NB4 (cell line): ENCODE measurements around the gene CYP24A1.

Source experiments
- DNase-seq: peaks from one replicate; pipeline ENCODE4 v3.0.0; 2010; ENCODE audit warnings: low read depth
- H3K4me3 ChIP-seq: one replicate; pipeline ENCODE4 v1.5.1; 2011; ENCODE audit warnings: mild to moderate bottlenecking, low read depth, low read length, moderate library complexity
- CTCF ChIP-seq: IDR thresholded peaks from one replicate; pipeline ENCODE4 v1.5.1; 2012; ENCODE audit warnings: low read depth, low read length
- MYC ChIP-seq: IDR thresholded peaks from 2 replicates; pipeline ENCODE4 v1.6.1; 2011; ENCODE audit warnings: low read depth, low read length
- POLR2A ChIP-seq: IDR thresholded peaks from 2 replicates; pipeline ENCODE4 v1.6.1; 2011; ENCODE audit warnings: mild to moderate bottlenecking; ENCODE audit not compliant: insufficient read length; ENCODE audit errors: extremely low read depth
- TF ChIP-seq, protein P1 (sequence below): IDR thresholded peaks from 2 replicates; pipeline ENCODE4 v1.6.1; 2011; ENCODE audit warnings: low read depth, low read length

Gene CYP24A1

DNA sequence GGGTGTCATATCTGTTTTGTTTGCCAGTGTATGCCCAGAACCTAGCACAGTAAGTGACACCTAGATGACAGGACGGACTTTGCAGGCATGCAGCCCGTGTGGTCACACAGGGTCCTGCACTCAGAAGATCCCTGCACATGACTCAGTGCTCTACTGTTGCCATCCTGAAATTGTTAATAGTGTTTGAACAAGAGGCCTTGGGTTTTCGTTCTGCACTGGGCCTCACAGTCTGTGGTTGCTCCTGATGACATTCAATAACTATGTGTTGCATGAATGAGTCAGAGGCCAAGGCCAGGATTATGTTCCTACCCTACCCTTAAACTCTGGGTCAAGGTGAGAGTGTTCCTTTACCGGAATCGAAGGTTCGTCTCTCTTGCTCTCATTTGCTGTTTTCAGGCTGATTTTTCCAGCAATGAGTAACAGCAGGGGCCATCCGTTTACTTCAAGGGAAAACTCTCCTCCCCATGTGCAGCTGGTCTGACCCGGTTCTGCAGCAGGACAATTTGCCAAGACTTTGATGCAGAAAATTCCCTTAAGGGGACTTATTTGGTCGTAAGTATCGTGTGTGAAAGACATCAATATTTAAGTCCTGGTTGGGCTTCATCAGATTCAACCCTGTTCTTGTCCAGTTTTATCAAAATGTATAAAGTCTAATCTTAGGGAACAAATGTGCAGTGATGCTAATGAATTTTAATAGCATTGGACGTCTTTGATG is 21.1 kb upstream of the CYP24A1 start:
- peak; percentile 20 for DNase-seq
- TF ChIP-seq CTCF (peak; percentile 23), POLR2A (no peak), MYC (no peak)
- TF ChIP-seq, protein P1, sequence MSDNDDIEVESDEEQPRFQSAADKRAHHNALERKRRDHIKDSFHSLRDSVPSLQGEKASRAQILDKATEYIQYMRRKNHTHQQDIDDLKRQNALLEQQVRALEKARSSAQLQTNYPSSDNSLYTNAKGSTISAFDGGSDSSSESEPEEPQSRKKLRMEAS, result no peak
- H3K4me3 ChIP-seq, result no peak overlapping the region

DNA sequence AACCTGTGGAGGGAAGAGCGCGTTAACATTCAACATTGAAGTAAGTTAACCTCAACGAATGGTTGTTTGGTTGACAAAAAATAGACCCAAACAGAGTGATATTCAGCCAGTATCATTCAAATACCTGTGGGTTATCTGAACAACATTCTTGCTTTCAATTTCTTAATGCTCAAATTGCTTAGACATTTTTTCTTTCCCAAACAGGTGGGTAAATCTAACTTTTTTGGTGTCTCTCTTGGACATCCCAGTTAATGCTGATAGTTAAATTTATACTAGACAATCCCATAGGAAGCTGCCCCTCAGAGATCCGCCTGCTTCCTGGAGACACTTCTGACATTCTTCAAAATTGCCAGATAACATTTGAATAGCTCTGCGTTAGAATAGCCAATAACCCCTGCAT is 20.0 kb upstream of the CYP24A1 start:
- H3K4me3 ChIP-seq, result no peak overlapping the region
- TF ChIP-seq, protein P1, result no peak
- DNase-seq, result no peak

DNA sequence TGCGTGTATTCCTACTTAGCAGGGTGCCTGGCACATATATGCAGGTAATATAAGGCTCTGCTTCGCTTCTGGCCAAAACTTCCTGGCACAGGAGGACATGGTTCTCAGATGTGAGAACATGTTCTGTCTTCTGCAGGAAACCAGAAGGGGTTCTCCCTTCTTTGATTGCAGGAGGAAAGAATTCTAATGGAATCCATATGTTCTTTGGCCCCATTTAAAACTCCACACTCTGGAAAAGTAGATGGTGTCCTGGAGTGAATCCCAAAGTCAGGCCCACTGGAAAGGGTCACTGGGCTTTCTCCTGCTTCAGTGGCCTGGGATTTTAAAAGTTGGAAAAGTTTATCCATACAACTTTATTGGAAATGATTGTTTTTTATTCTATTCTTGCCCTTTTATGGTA is 16.4 kb upstream of the CYP24A1 start:
- TF ChIP-seq CTCF, result no peak
- TF ChIP-seq POLR2A, result no peak
- TF ChIP-seq MYC, result no peak
- TF ChIP-seq, protein P1, result no peak
- H3K4me3 ChIP-seq, result no peak overlapping the region
- DNase-seq, result no peak

DNA sequence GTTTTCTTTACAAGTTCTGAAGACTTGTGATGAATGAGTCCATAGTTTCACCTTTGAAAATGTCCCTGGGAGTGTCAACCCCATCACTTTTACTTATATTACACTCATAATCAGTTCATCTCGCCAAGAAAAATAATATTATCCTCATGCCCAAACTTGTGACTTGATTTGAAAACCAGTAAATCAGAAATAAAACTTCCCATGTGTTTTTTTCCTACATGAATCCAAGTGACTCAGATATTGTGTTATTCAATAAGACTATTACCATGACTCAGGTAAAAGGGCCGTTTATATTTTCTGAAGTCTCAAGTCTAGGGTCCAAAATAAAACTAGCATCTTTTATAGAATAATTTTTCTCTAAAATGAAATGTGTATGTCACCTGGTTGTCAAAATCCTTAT is 15.8 kb upstream of the CYP24A1 start:
- H3K4me3 ChIP-seq, result no peak overlapping the region
- TF ChIP-seq MYC, result no peak
- TF ChIP-seq CTCF, result no peak
- TF ChIP-seq, protein P1, result no peak
- TF ChIP-seq POLR2A, result no peak
- no peak for DNase-seq

- no peak for DNase-seq
- no peak overlapping the region for H3K4me3 ChIP-seq
- no peak for TF ChIP-seq POLR2A
- TF ChIP-seq, protein P1, result no peak
- no peak for TF ChIP-seq CTCF
- no peak for TF ChIP-seq MYC
These were observed 14.5 kb upstream of the CYP24A1 start for GRCh38 chr20:54188132-54188849.

DNA sequence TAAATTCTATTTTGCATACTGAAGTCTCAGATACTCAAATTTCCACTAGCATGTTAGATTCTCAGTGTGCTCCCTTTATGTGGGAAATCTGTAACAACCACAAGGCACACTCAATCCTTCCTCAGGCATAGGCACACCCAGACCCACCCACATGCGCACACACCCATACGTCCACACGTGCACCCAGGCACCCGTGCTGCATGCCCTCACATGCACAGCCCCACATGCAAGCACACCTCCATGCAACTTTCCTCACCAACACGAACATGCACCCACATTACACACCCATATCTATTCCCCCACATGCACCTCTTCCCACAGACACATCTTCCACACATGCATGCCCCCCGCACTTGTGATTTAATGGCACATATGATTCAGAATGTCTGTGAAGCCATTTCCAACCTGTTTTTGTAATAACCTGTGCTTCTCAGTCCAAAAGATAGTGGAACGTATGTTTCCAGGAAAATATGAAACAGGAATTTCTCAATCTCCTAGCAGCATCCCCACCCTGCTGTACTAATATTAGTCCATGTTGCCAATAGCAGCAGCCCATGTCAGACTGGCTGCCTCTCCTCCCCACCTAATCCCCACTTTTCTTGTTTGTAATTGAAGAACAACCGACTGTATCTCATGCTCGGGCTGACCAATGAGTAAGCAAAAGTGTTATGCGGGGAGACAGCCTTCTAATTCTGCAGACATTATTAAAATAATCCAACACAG is 11.3 kb upstream of the CYP24A1 start:
- H3K4me3 ChIP-seq, result no peak overlapping the region
- no peak for DNase-seq
- TF ChIP-seq, protein P1, result no peak
- TF ChIP-seq CTCF, result no peak
- TF ChIP-seq MYC, result no peak
- no peak for TF ChIP-seq POLR2A
